ENCODE results near the gene SLC48A1.

SLC48A1 gene

GRCh38 chr12:47735649-47736048 is 37.4 kb upstream of the SLC48A1 start:
- TF ChIP-seq REST (IDR thresholded peaks at IDR 0.05; ENCODE audit: insufficient replicate concordance, low read depth): no peak
- H3K27ac ChIP-seq (replicated peaks): no peak overlapping the region

GRCh38 chr12:47736216-47736615 is 36.8 kb upstream of the SLC48A1 start:
- Histone ChIP-seq H3K27me3 (ENCODE audit: insufficient read depth, poor library complexity, severe bottlenecking) (no peaks in the 10 kb centered on the region), H3K27ac (replicated peaks) (no peak overlapping the region), H3K4me3 (replicated peaks; ENCODE audit: insufficient read depth, low read length) (no peak overlapping the region)
- TF ChIP-seq POLR2AphosphoS5 (IDR thresholded peaks at IDR 0.05; ENCODE audit: low read depth) (no peak), CTCF (IDR thresholded peaks at IDR 0.05; ENCODE audit: insufficient read depth, low read length) (no peak), SPI1 (IDR thresholded peaks at IDR 0.05; ENCODE audit: borderline replicate concordance, low read depth) (no peak), REST (IDR thresholded peaks at IDR 0.05; ENCODE audit: insufficient replicate concordance, low read depth) (no peak), GABPA (IDR thresholded peaks at IDR 0.05; ENCODE audit: low read depth) (no peak)
- DNase-seq (ENCODE audit: low read depth in 1 of 2, low spot score in 1 of 2): no peak

More at GRCh38 chr12:47735649-47736048, 37.4 kb upstream of the SLC48A1 start:
- DNase-seq (ENCODE audit: low read depth in 1 of 2, low spot score in 1 of 2): no peak
- Histone ChIP-seq H3K4me3 (replicated peaks; ENCODE audit: insufficient read depth, low read length) (no peak overlapping the region), H3K27me3 (ENCODE audit: insufficient read depth, poor library complexity, severe bottlenecking) (no peaks in the 10 kb centered on the region)

- TF ChIP-seq REST (IDR thresholded peaks at IDR 0.05; ENCODE audit: insufficient replicate concordance, low read depth) (no peak), SPI1 (IDR thresholded peaks at IDR 0.05; ENCODE audit: borderline replicate concordance, low read depth) (no peak), CTCF (IDR thresholded peaks at IDR 0.05; ENCODE audit: insufficient read depth, low read length) (no peak), GABPA (IDR thresholded peaks at IDR 0.05; ENCODE audit: low read depth) (no peak), POLR2AphosphoS5 (IDR thresholded peaks at IDR 0.05; ENCODE audit: low read depth) (no peak)
- Histone ChIP-seq H3K27ac (replicated peaks) (no peak overlapping the region), H3K4me3 (replicated peaks; ENCODE audit: insufficient read depth, low read length) (no peak overlapping the region), H3K27me3 (ENCODE audit: insufficient read depth, poor library complexity, severe bottlenecking) (no peaks in the 10 kb centered on the region)
- DNase-seq (ENCODE audit: low read depth in 1 of 2, low spot score in 1 of 2): no peak
Observed at GRCh38 chr12:47736877-47737676, 36.0 kb upstream of the SLC48A1 start.
